Stimulated activated naive B cell treated with anti-CD40 and anti-IgM and Interleukin-4, amounts not matched to agents 10 μg/mL and 1 μg/mL and 100 μg/mL, for 72 hours (primary cell): Measurements from ENCODE around the gene KRIT1.
"Not testable (repeated sequence)": the region's sequence is repeated elsewhere in the genome, so short reads cannot be mapped to it uniquely, and the experiment has no call there.

Source experiments
- ATAC-seq, 2 donors: fragments of 150-1000 bp; cut with Tn5 transposase; replicated peaks; 2 replicates each; pipeline ENCODE4 v1.10.0; 2021; ENCODE audit warnings: moderate library complexity in 1 of 2
- DNase-seq: peaks from one replicate; pipeline ENCODE4 v3.0.0; 2021
- H3K27ac Mint-ChIP-seq: one replicate; pipeline ENCODE4 v1.8.0; 2022; ENCODE audit warnings: mild to moderate bottlenecking, mixed read lengths
- H3K27me3 Mint-ChIP-seq, 2 donors: one replicate each; pipeline ENCODE4 v1.8.0; 2022; ENCODE audit warnings: mixed read lengths in 2 of 2
- H3K36me3 Mint-ChIP-seq, 2 donors: one replicate each; pipeline ENCODE4 v1.8.0; 2022; ENCODE audit warnings: mixed read lengths in 2 of 2, mild to moderate bottlenecking in 1 of 2
- H3K4me1 Mint-ChIP-seq, 2 donors: one replicate each; pipeline ENCODE4 v1.8.0; 2022; ENCODE audit warnings: mixed read lengths in 2 of 2, mild to moderate bottlenecking in 1 of 2
- H3K4me3 Mint-ChIP-seq, 2 donors: one replicate each; pipeline ENCODE4 v1.8.0; 2022; ENCODE audit warnings: mild to moderate bottlenecking in 2 of 2, mixed read lengths in 2 of 2, moderate library complexity in 1 of 2
- H3K9me3 Mint-ChIP-seq, 2 donors: one replicate each; pipeline ENCODE4 v1.8.0; 2022; ENCODE audit warnings: mixed read lengths in 2 of 2, mild to moderate bottlenecking in 1 of 2

Gene KRIT1

GRCh38 chr7:92260248-92260781 is 14.6 kb upstream of the KRIT1 start:
- no peaks in the 10 kb centered on the region for H3K9me3 Mint-ChIP-seq
- DNase-seq (no peak), ATAC-seq (no peak)
- peaks cover 16 to 22% of the 10 kb centered on the region in 2 donors for H3K4me1 Mint-ChIP-seq
- peaks cover 9 to 16% of the 10 kb centered on the region in 2 donors for H3K36me3 Mint-ChIP-seq
- no peak overlapping the region for H3K27ac Mint-ChIP-seq
- H3K4me3 Mint-ChIP-seq: no peak overlapping the region
- H3K27me3 Mint-ChIP-seq: no peaks in the 10 kb centered on the region

GRCh38 chr7:92259610-92260247 is 14.0 kb upstream of the KRIT1 start:
- H3K36me3 Mint-ChIP-seq: peaks cover 13 to 22% of the 10 kb centered on the region in 2 donors
- H3K4me3 Mint-ChIP-seq: no peak overlapping the region
- DNase-seq: no peak
- H3K27ac Mint-ChIP-seq: peak overlapping the region; percentile 57
- H3K9me3 Mint-ChIP-seq: peaks cover 4% of the 10 kb centered on the region in 2 donors
- peaks cover 20 to 27% of the 10 kb centered on the region in 2 donors for H3K4me1 Mint-ChIP-seq
- H3K27me3 Mint-ChIP-seq: no peaks in the 10 kb centered on the region
- peak; percentile 81 to 87 for ATAC-seq

- H3K4me1 Mint-ChIP-seq: peaks cover 20 to 28% of the 10 kb centered on the region in 2 donors
- peaks cover 13 to 21% of the 10 kb centered on the region in 2 donors for H3K36me3 Mint-ChIP-seq
- no peaks in the 10 kb centered on the region for H3K27me3 Mint-ChIP-seq
- peaks cover 5% of the 10 kb centered on the region in 2 donors for H3K9me3 Mint-ChIP-seq
- no peak overlapping the region for H3K27ac Mint-ChIP-seq
- DNase-seq (no peak), ATAC-seq (no peak)
- H3K4me3 Mint-ChIP-seq: no peak overlapping the region
These were observed 13.3 kb upstream of the KRIT1 start for GRCh38 chr7:92259062-92259461.

- H3K4me3 Mint-ChIP-seq: no peak overlapping the region
- DNase-seq: no peak
- peaks cover 5% of the 10 kb centered on the region in 2 donors for H3K9me3 Mint-ChIP-seq
- peaks cover 9 to 24% of the 10 kb centered on the region in 2 donors for H3K36me3 Mint-ChIP-seq
- no peak for ATAC-seq
- no peaks in the 10 kb centered on the region for H3K27me3 Mint-ChIP-seq
- peaks cover 20 to 33% of the 10 kb centered on the region in 2 donors for H3K4me1 Mint-ChIP-seq
- H3K27ac Mint-ChIP-seq: no peak overlapping the region
These were observed 9.6 kb upstream of the KRIT1 start for GRCh38 chr7:92255308-92255707.

GRCh38 chr7:92254800-92255199 is 9.1 kb upstream of the KRIT1 start:
- Mint-ChIP-seq H3K4me1 (peaks cover 15 to 28% of the 10 kb centered on the region in 2 donors), H3K36me3 (peaks cover 9 to 22% of the 10 kb centered on the region in 2 donors)
- H3K9me3 Mint-ChIP-seq, H3K27ac Mint-ChIP-seq, H3K27me3 Mint-ChIP-seq, DNase-seq, ATAC-seq, H3K4me3 Mint-ChIP-seq: not testable (repeated sequence)

GRCh38 chr7:92253251-92253650 is 7.5 kb upstream of the KRIT1 start:
- H3K36me3 Mint-ChIP-seq: peaks cover 9 to 20% of the 10 kb centered on the region in 2 donors
- no peak for ATAC-seq
- H3K9me3 Mint-ChIP-seq: peaks cover 5% of the 10 kb centered on the region in 2 donors
- no peak for DNase-seq
- H3K4me1 Mint-ChIP-seq: peaks cover 12 to 19% of the 10 kb centered on the region in 2 donors
- H3K27me3 Mint-ChIP-seq: no peaks in the 10 kb centered on the region
- no peak overlapping the region for H3K4me3 Mint-ChIP-seq
- no peak overlapping the region for H3K27ac Mint-ChIP-seq

- H3K27ac Mint-ChIP-seq: no peak overlapping the region
- ATAC-seq (no peak), DNase-seq (no peak)
- H3K9me3 Mint-ChIP-seq: peaks cover 5% of the 10 kb centered on the region in 2 donors
- peaks cover 23 to 30% of the 10 kb centered on the region in 2 donors for H3K4me1 Mint-ChIP-seq
- no peak overlapping the region for H3K4me3 Mint-ChIP-seq
- H3K27me3 Mint-ChIP-seq: no peaks in the 10 kb centered on the region
- H3K36me3 Mint-ChIP-seq: peaks cover 9 to 20% of the 10 kb centered on the region in 2 donors
These were observed 5.5 kb upstream of the KRIT1 start for GRCh38 chr7:92251181-92251580.

- Mint-ChIP-seq H3K27me3 (no peaks in the 10 kb centered on the region), H3K27ac (no peak overlapping the region), H3K9me3 (peaks cover 5% of the 10 kb centered on the region in 2 donors), H3K4me1 (peaks cover 21 to 30% of the 10 kb centered on the region in 2 donors), H3K4me3 (no peak overlapping the region), H3K36me3 (peaks cover 9 to 20% of the 10 kb centered on the region in 2 donors)
- DNase-seq (no peak), ATAC-seq (no peak)
These were observed 4.9 kb upstream of the KRIT1 start for GRCh38 chr7:92250603-92251002.

- H3K9me3 Mint-ChIP-seq: no peaks in the 10 kb centered on the region
- peak overlapping the region; percentile 91 to 95 for H3K4me3 Mint-ChIP-seq
- peaks cover 20 to 35% of the 10 kb centered on the region in 2 donors for H3K4me1 Mint-ChIP-seq
- peaks cover 0 to 2% of the 10 kb centered on the region in 2 donors for H3K36me3 Mint-ChIP-seq
- no peaks in the 10 kb centered on the region for H3K27me3 Mint-ChIP-seq
- ATAC-seq: peak; percentile 41 to 44
- no peak for DNase-seq
- peak overlapping the region; percentile 93 for H3K27ac Mint-ChIP-seq
These were observed 817 bp upstream of the KRIT1 start for GRCh38 chr7:92246360-92247101.

- peaks cover 2 to 3% of the 10 kb centered on the region in 2 donors for H3K36me3 Mint-ChIP-seq
- no peak for DNase-seq
- no peaks in the 10 kb centered on the region for H3K9me3 Mint-ChIP-seq
- peak overlapping the region; percentile 91 to 95 for H3K4me3 Mint-ChIP-seq
- ATAC-seq: peak; percentile 10 to 21
- H3K27ac Mint-ChIP-seq: peak overlapping the region; percentile 98
- H3K27me3 Mint-ChIP-seq: no peaks in the 10 kb centered on the region
- H3K4me1 Mint-ChIP-seq: peaks cover 19 to 31% of the 10 kb centered on the region in 2 donors
These were observed 767 bp downstream of the KRIT1 start for GRCh38 chr7:92244808-92245486.

GRCh38 chr7:92242972-92243371 is 2.7 kb downstream of the KRIT1 start:
- H3K4me3 Mint-ChIP-seq: no peak overlapping the region
- peaks cover 8 to 9% of the 10 kb centered on the region in 2 donors for H3K36me3 Mint-ChIP-seq
- H3K27me3 Mint-ChIP-seq: no peaks in the 10 kb centered on the region
- no peaks in the 10 kb centered on the region for H3K9me3 Mint-ChIP-seq
- H3K4me1 Mint-ChIP-seq: peaks cover 15 to 27% of the 10 kb centered on the region in 2 donors
- ATAC-seq: no peak
- no peak for DNase-seq
- H3K27ac Mint-ChIP-seq: no peak overlapping the region

GRCh38 chr7:92230547-92230946 is 15.2 kb downstream of the KRIT1 start:
- no peaks in the 10 kb centered on the region for H3K27me3 Mint-ChIP-seq
- ATAC-seq (no peak), DNase-seq (no peak)
- peaks cover 0 to 6% of the 10 kb centered on the region in 2 donors for H3K9me3 Mint-ChIP-seq
- H3K4me3 Mint-ChIP-seq: no peak overlapping the region
- H3K4me1 Mint-ChIP-seq: peaks cover 2 to 8% of the 10 kb centered on the region in 2 donors
- no peak overlapping the region for H3K27ac Mint-ChIP-seq
- H3K36me3 Mint-ChIP-seq: peaks cover 51 to 59% of the 10 kb centered on the region in 2 donors

GRCh38 chr7:92228742-92229141 is 17.0 kb downstream of the KRIT1 start:
- H3K4me3 Mint-ChIP-seq: no peak overlapping the region
- DNase-seq (no peak), ATAC-seq (no peak)
- peaks cover 47 to 55% of the 10 kb centered on the region in 2 donors for H3K36me3 Mint-ChIP-seq
- H3K9me3 Mint-ChIP-seq: peaks cover 0 to 6% of the 10 kb centered on the region in 2 donors
- no peak overlapping the region for H3K27ac Mint-ChIP-seq
- H3K4me1 Mint-ChIP-seq: peaks cover 2 to 8% of the 10 kb centered on the region in 2 donors
- H3K27me3 Mint-ChIP-seq: no peaks in the 10 kb centered on the region

GRCh38 chr7:92228100-92228499 is 17.6 kb downstream of the KRIT1 start:
- Mint-ChIP-seq H3K27me3 (no peaks in the 10 kb centered on the region), H3K27ac (no peak overlapping the region), H3K4me1 (peaks cover 2 to 8% of the 10 kb centered on the region in 2 donors), H3K9me3 (peaks cover 0 to 6% of the 10 kb centered on the region in 2 donors), H3K36me3 (peaks cover 44 to 55% of the 10 kb centered on the region in 2 donors), H3K4me3 (no peak overlapping the region)
- DNase-seq (no peak), ATAC-seq (no peak)
